Cardiac septum (tissue), 1 donor: Measurements from ENCODE around the gene KRTAP16-1. TPM values are rescaled to one million over a fixed set of nuclear protein-coding genes. Genes with fewer than 3 reads are reported as not detected.
"Not testable (repeated sequence)": the region's sequence is repeated elsewhere in the genome, so short reads cannot be mapped to it uniquely, and the experiment has no call there.

Experiments
- DNase-seq: peaks from one replicate; pipeline ENCODE4 v3.0.0-alpha.2; 2020; ENCODE audit warnings: low spot score
- intact Hi-C: fragments of 100-400 bp; cut with DNase I; formaldehyde crosslinking; loops from one replicate; pipeline ENCODE4 v1.14.0; 2022
- total RNA-seq: library from RNA; stranded (reverse); fragmentation: NEBNext Ultra II Directional; extraction: Animal tissue kit (Norgen Biotek cat#: 25700); gene quantifications from one replicate; pipeline ENCODE4 v1.2.1, GENCODE V29; 2021
- donor health status: DM: no; HTN: no; CAD: no.

Gene KRTAP16-1
- total RNA-seq, 1 donor from 2014 or later = not detected

DNA sequence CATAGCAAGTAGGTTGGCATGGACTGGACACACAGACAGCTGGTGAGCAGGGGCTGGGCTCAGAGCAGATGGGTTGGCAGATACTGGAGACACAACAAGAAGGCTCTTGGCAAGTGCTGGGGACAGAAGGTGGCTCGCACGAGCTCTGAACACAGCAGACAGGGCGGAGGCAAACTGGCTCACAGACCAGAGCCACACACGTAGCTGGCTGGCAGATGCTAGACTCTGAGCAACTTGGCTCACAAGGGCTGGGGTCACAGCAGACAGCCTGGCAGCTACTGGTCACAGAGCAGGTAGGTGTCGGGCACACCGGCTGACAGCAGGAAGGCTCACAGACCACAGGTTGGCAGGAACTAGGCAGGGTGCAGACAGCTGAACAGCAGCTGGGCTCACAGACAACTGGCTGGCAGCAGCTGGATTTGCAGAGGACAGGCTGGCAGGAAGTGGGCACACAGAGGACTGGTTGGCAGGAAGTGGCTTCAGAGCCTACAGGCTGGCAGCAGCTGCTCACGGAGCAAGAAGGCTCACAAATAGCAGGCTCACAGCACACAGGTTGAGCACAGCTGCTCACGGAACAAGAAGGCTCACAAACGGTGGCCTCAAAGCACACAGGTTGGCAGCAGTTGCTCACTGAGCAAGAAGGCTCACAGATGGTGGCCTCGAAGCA, 725 bp downstream of the KRTAP16-1 start:
- DNase-seq = peak; percentile 80
- intact Hi-C loops = no loop called here

DNA sequence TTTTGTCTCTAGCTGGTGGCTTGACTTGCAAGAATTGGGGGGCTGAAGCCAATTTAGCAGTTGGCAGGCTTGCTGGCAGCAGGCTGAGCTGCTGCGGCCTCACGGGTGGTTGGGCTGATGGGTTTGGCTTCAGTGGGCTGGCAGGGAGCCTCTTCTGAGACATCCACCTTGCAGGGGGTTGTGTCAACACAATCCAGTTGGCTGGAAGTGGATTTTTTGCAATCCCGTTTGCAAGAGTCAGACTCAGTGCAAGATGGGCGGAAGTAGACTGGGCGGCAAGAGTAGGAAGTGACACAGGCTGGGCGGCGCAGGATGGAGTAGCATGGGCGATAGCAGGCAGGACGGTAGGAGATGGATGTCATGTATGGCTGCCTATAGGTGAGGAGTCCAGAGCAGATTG, 1.5 kb downstream of the KRTAP16-1 start:
- DNase-seq = peak; percentile 84
- intact Hi-C loops = no loop called here

DNA sequence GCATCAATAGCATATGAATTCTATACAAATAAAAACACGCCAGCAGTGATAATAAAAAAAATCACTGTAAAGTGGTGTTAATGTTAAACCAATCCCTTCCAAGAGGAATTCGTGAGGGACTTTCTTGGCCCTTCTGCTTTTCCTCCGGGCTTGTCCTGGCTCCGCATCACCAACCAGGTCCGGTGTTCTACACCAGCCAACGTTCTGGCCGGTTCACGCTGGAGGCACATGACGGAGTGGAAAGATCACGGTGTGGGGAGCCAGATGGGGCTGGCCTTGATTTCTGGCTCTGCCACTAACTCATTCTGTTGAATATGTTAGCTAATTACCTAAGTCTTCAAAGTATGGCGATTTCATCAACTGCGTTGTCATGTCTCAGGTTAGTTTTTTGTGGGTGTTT, 5.0 kb downstream of the KRTAP16-1 start:
- intact Hi-C loops = no loop called here
- no peak for DNase-seq

DNA sequence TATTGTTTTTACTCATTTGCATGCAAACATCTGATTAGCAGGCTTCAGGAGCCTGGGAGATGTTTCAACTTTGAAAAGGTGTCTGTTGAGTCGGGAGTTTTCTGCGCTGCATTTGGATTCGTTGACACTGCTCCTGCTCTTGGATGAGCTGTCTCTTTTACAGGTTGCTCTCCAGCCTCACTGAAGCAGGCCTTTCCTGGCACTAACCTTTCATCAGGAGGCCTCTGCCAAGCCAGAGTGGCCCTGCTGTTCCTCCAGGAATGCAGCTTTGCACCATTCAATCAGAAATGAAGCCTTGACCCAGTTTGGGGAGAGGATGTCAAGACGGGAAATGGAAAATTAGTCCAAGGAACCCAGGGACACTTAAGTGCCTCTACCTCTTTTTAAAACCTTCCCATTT, 6.1 kb downstream of the KRTAP16-1 start:
- intact Hi-C loops = loop anchor here (2.0 kb wide), 1 partner anchor 162 kb away; no protein-coding TSS in a partner anchor

DNA sequence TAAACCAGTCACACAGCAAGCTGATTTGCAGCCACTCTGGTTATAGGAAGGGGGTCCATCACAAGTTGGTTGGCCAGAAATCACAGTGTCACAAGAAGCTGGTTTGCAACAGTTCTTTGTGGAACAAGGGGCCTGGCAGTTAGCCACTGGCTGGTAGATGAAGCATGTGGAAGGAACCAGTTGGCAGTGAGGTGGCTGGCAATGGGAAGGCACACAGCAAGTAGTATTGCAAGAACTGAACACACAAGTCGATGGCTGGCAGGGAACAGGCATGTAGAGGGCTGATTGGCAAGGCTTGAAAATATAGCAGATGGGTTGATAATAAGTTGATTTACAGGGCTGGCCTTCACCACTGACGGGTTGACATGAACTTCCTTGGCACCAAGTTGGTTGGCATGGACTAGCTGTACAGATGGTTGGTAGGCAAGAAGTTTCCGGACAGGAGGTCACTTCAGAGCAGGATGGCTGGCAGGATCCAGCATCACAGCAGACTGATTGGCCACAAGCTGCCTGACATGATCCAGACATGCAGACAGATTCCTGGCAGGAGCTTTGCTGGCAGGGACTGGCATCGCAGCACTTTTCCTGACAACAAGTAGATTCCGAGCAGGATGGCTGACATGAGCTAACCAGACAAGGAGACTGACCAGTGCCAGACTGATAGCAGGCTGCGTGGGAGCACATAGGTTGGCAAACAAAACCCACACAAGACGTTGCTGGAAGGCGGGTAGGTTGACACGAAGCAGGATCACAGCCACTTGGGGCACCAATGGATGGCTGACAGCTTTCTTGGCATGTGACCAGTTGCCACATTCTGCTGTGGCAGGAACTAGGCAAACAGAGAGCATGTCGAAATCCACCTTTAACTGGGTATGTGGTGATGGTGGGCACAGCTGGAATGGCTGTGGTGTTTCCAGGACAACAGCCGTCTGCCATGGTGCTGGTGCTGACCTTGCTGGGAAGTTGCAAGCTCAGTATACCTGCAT, 6.9 kb downstream of the KRTAP16-1 start, which contains the start of gene KRTAP29-1:
Gene KRTAP29-1, minus strand, starts transcription at position 936 of the 986 bp plus-strand sequence. Its CDS starts 0 bp downstream, at position 936.
- DNase-seq = peak; percentile 79
- intact Hi-C loops = loop anchor here (2.0 kb wide), 1 partner anchor 163 kb away; no protein-coding TSS in a partner anchor

More for the DNA sequence above, 6.1 kb downstream of the KRTAP16-1 start:
- no peak for DNase-seq

DNA sequence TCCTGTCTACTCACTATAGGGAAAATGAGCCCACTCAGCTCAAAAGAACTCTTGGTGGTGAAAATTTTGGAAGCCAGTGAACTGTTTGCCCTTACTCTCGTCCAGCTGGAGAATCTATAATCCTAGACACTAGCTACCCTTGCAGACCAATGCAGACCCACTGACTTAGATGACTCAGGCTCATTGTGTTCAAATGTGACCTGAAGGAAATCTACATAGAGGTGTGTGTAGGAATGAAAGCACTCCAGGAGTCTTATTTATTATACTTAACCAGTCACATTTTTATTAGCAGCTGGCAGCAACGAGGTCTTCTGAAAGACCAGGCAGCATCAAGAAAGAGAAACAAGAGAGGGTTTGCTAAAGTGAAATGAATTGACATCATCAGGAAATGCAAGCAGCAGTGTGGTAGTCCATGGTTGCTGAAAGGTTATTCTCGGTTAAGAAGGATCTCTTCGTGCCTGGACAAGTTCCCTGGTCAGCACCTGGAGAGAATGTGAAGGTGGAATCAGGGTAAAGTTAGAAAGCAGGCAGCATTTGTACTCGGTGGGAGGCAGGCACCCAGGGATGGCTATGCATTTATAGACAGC, 7.8 kb downstream of the KRTAP16-1 start:
- DNase-seq = no peak
- intact Hi-C loops = no loop called here

DNA sequence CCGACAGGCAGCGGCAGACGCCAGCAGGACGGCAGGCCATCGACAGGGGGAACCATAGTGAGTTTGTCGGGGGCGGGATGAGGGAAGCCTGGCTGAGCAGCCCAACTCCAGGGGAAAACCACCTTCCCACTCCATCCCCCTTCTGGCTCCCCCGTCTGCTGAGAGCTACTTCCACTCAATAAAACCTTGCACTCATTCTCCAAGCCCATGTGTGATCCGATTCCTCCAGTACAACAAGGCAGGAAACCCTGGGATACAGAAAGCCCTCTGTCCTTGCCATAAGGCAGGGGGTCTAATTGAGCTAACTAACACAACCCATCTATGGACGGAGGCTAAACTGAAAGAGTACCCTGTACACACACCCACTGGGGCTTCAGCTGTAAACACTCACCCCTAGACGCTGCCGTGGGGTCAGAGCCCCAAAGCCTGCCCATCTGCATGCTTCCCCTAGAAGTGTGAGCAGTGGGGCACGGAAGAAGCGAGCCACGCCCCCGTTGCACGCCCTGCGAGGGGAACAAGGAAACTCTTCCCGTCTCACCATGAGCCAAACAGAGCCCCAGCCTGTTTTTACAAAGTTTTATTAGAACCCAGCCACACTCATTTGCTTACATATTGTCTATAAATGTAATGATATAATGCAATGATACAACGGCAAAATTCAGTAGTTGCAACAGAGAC, 10.5 kb downstream of the KRTAP16-1 start:
- DNase-seq = no peak
- intact Hi-C loops = no loop called here

DNA sequence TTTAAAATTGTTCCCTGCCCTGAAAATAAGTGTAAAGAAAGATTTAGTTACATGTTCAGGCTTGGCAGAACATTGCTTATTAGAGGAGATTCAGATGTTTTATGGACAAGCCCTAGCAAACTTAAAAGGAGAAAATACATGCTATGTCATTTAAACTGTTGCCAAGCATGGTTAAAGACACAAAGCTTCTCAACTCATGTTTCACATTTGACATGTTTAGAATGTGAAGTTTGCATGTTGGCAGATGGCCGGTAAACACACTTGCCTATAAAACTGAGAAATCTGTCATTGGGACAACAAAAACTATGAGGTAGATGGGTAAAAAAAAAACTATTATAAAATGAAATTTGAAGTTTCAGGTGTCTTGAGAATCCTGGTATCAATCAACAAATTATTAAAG, 12.3 kb downstream of the KRTAP16-1 start:
- intact Hi-C loops = no loop called here
- DNase-seq = no peak

DNA sequence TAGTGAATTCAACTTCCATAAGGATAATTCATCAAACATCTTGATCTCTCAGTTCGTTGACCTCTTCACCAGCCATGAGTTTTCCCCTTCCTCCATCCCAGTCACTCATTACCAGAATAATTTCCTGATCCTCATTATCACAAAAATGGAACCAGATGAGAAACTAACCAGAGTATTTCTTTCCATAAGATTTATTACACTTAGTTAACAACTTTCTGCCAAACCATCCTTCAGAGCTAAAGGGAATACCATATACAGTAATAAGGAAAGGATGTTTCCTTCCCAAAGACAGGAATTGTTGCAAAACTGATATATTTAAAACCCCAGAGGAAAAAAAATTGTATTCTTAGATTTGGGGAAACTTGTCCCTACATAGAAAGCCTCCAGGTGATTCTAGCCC, 15.1 kb downstream of the KRTAP16-1 start:
- no peak for DNase-seq
- intact Hi-C loops = no loop called here

DNA sequence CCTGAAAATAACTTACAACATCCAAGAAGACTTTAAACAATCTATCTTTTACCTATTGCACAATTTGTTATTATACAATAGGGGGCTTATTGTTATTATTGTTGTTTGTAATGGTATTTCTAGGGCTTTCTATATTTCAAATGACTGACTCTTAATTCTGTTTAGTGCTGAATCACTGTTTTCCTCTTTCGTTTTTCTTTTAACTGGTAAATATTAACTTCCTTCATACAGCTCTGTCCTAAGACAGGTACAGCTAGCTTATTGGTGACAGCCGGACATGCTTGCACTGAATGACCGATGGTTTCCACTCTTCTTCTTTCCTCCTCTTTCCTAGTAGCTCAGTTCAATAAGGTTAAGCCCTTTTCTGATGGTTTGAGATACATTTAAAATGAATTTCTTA, 22.1 kb downstream of the KRTAP16-1 start:
- DNase-seq = no peak
- intact Hi-C loops = no loop called here

DNA sequence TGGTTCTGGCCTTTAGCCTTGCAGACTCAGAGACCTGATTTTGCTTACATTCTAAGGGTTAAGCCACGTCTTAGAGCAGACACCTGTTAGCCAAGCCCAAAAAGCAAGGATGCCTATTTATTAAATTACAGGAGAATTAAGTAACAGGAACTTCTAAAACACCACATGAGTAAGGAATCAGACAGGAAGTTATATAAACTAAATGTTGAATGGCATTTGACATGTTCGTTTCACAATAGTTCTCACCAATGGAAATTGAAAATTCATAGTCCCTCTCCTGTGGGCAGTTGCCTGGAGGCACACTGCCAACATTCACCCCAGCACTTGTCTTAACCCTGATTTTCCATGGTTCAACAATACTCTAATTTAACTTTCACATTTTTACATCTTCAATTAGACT, 24.6 kb downstream of the KRTAP16-1 start:
- no peak for DNase-seq
- intact Hi-C loops = no loop called here

DNA sequence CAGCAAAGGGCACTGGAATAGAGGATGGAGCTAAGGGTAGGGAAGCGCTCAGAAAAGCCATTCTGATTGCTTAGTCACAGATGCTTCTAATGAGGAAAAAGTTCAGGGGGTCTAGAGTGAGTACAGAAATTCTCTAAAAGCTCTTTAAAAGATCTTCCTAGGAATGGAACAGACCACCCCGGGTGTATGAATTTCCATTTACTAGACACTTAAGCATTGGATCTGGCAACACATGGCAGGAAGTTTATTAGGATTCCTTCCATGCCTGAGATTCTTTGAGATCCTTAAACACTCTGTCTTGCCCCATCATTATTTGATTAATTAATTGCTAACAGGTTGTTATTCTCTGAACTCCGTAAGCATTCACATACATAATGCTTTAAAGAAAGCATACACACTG, 25.1 kb downstream of the KRTAP16-1 start:
- intact Hi-C loops = no loop called here
- no peak for DNase-seq

DNA sequence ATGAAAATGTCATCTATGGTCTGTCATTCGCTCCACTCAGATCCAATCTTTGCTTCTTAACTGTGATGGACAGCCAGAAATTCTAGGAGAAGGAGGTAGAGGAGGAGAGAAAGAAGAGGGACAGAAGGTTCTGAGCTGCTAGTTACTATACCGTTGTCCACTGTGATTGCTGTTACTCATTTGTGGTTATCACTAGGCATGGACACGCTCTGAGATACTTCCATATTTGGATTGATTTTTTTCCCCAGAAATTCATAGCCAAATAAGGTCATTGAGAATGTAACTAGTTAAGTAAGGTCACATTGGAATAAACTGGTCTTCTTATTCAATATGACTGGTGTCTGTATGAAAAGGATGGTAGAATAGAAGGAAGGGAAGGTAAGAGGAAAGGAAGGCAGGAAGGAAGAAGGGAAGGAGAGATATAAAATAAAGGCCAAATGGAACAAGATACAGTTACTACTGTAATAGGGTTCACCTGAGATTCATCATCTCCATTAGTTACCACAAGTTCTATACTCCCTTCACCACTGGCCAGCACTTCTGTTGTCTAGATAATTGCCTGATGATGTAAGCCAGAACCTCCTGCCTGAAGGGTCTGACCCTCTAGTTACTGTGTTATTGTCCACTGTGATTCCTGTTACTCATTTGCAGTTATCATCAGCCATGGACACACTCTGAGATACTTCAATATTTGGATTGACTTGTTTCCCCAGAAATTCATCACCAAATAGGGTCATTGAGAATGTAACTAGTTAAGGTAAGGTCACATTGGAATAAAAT, 30.7 kb downstream of the KRTAP16-1 start:
- intact Hi-C loops = no loop called here

DNA sequence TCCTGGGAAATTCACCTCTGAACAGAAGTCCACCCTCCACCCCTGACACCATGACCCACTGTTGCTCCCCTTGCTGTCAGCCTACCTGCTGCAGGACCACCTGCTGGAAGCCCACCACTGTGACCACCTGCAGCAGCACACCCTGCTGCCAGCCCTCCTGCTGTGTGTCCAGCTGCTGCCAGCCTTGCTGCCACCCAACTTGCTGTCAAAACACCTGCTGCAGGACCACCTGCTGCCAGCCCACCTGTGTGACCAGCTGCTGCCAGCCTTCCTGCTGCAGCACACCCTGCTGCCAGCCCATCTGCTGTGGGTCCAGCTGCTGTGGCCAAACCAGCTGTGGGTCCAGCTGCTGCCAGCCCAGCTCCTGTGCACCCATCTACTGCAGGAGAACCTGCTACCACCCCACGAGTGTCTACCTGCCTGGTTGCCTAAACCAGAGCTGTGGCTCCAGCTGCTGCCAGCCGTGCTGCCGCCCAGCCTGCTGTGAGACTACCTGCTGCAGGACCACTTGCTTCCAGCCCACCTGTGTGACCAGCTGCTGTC, 33.4 kb downstream of the KRTAP16-1 start, which contains the start of gene KRTAP9-7:
Gene KRTAP9-7, plus strand, starts transcription at position 51 of the 543 bp plus-strand sequence. Its CDS starts 0 bp downstream, at position 51.
- intact Hi-C loops, DNase-seq: not testable (repeated sequence)

More for the DNA sequence above, 30.7 kb downstream of the KRTAP16-1 start:
- DNase-seq = no peak

DNA sequence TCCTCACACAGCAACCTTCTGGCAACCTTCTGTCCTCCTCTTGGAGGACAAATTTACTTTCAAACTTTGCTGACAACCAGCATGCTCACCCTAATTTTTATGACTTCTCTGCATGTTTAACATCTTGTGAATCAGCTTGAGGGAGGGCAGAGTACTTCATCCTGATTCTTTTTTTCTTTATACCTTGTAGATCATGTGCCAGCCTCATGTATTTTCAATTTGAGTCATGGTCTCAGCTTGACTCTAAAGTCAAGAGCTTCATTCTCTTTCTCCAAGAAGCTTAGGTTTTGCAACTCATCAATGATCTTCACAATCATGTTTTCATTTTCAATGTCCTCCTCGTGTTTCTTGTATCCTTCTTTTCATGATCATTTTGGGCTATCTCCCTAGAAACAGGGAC, 37.3 kb downstream of the KRTAP16-1 start:
- intact Hi-C loops = no loop called here
- no peak for DNase-seq

DNA sequence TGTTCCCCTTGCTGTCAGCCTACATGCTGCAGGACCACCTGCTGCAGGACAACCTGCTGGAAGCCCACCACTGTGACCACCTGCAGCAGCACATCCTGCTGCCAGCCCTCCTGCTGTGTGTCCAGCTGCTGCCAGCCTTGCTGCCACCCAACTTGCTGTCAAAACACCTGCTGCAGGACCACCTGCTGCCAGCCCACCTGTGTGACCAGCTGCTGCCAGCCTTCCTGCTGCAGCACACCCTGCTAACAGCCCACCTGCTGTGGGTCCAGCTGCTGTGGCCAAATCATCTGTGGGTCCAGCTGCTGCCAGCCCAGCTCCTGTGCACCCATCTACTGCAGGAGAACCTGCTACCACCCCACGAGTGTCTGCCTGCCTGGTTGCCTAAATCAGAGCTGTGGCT, 37.8 kb downstream of the KRTAP16-1 start:
- intact Hi-C loops = not testable (repeated sequence)

DNA sequence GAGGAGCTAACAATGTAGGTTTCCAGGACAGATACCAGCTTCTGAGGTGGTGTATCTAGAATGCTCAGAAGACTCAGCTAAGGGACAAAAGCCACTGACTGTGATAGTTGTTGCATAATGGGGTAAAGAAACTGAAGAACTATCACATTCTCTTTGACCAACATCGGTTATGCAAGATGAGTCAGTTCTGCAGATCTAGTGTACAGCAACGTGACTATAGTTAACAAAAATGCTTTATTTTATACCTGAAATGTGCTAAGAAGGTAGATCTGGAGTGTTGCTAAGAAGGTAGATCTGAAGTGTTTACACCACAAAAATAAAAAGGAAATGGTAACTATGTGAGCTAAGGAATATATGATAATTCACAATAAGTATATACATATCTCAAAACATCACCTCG, 41.4 kb downstream of the KRTAP16-1 start:
- intact Hi-C loops = no loop called here
- DNase-seq = no peak

More for the DNA sequence above, 37.8 kb downstream of the KRTAP16-1 start:
- DNase-seq = not testable (repeated sequence)

DNA sequence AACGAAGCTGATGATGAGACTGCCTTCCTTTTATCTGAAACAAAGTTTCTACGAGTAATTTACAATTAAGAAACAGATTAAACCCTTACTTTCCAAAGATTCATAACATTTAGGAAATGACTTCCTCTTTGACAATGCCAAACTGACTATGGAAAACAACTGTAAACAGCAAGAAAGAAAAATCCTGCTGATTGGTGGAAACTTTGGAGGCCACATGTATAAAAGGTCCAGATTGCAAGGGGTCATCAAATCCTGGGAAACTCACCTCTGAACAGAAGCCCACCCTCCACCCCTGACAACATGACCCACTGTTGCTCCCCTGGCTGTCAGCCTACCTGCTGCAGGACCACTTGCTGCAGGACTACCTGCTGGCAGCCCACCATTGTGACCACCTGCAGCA, 44.0 kb downstream of the KRTAP16-1 start, which contains the start of gene KRTAP9-6:
Gene KRTAP9-6, plus strand, starts transcription at position 301 of the 400 bp plus-strand sequence. Its CDS starts 0 bp downstream, at position 301.
- intact Hi-C loops = no loop called here
- no peak for DNase-seq
